Mesenchymal stem cell (in vitro differentiated cells and primary cell): ENCODE results near the gene ILKAP.
A peak's percentile ranks its signal among the peaks of the same experiment; 100 is the strongest.

ENCODE experiments used
- DNase-seq: peaks from one replicate; pipeline ENCODE4 v3.0.0-alpha.2; 2013
- H2AFZ ChIP-seq: one replicate; pipeline ENCODE4 v1.6.1; 2013; ENCODE audit warnings: low read depth, mild to moderate bottlenecking, control low read depth, inconsistent platforms, low read length, moderate library complexity
- H2AK5ac ChIP-seq: 2 replicates; pipeline ENCODE4 v1.6.1; 2013; ENCODE audit warnings: low read length, moderate library complexity, mild to moderate bottlenecking, inconsistent platforms; ENCODE audit not compliant: severe bottlenecking
- H2BK120ac ChIP-seq: one replicate; pipeline ENCODE4 v1.6.1; 2013; ENCODE audit warnings: low read depth, mild to moderate bottlenecking, inconsistent platforms, low read length, moderate library complexity
- H2BK12ac ChIP-seq, 2 experiments: one replicate each; pipeline ENCODE4 v1.6.1; 2013; ENCODE audit warnings: inconsistent platforms in 2 of 2, low read length in 2 of 2, mild to moderate bottlenecking in 2 of 2, moderate library complexity in 2 of 2, control low read depth in 1 of 2
- H2BK15ac ChIP-seq: one replicate; pipeline ENCODE4 v1.6.1; 2013; ENCODE audit warnings: mild to moderate bottlenecking, low read depth, inconsistent platforms; ENCODE audit not compliant: poor library complexity, severe bottlenecking
- H2BK5ac ChIP-seq: 2 replicates; pipeline ENCODE4 v1.6.1; 2013; ENCODE audit warnings: low read depth, mild to moderate bottlenecking, low read length, control low read depth, inconsistent platforms; ENCODE audit not compliant: poor library complexity, severe bottlenecking
- H3K14ac ChIP-seq, 2 experiments: one replicate each; pipeline ENCODE4 v1.6.1; 2013; ENCODE audit warnings: inconsistent platforms in 2 of 2, low read length in 2 of 2, control low read depth in 1 of 2, mild to moderate bottlenecking in 1 of 2, moderate library complexity in 1 of 2
- H3K18ac ChIP-seq, 2 experiments: one replicate each; pipeline ENCODE4 v1.6.1; 2013; ENCODE audit warnings: inconsistent platforms in 2 of 2, low read length in 2 of 2, control low read depth in 1 of 2, low read depth in 1 of 2, mild to moderate bottlenecking in 1 of 2
- H3K23ac ChIP-seq, 2 experiments: one replicate each; pipeline ENCODE4 v1.6.1; 2013; ENCODE audit warnings: inconsistent platforms in 2 of 2, low read length in 2 of 2, mild to moderate bottlenecking in 2 of 2, moderate library complexity in 2 of 2, control low read depth in 1 of 2
- H3K27ac ChIP-seq: 2 replicates; pipeline ENCODE4 v1.5.1; 2013; ENCODE audit warnings: mild to moderate bottlenecking, moderate library complexity, low read length, control low read depth, inconsistent platforms; ENCODE audit not compliant: poor library complexity, severe bottlenecking
- H3K27me3 ChIP-seq, 2 experiments: 2 replicates each; pipeline versions ENCODE4 v1.6.1 to v1.7.0; 2013; ENCODE audit warnings: low read length in 2 of 2, mild to moderate bottlenecking in 2 of 2, moderate library complexity in 2 of 2, control low read depth in 1 of 2, inconsistent platforms in 1 of 2; ENCODE audit not compliant: control insufficient read depth in 1 of 2, insufficient read depth in 1 of 2
- H3K36me3 ChIP-seq, 2 experiments: 2 replicates each; pipeline versions ENCODE4 v1.6.1 to v1.7.0; 2013; ENCODE audit warnings: low read length in 2 of 2, control low read depth in 1 of 2, inconsistent platforms in 1 of 2, low read depth in 1 of 2, mild to moderate bottlenecking in 1 of 2; ENCODE audit not compliant: insufficient read depth in 2 of 2, control insufficient read depth in 1 of 2
- H3K4ac ChIP-seq, 2 experiments: one replicate each; pipeline ENCODE4 v1.6.1; 2013; ENCODE audit warnings: inconsistent platforms in 2 of 2, low read length in 2 of 2, mild to moderate bottlenecking in 2 of 2, moderate library complexity in 2 of 2, control low read depth in 1 of 2, low read depth in 1 of 2
- H3K4me1 ChIP-seq: 2 replicates; pipeline ENCODE4 v1.6.1; 2013; ENCODE audit warnings: low read depth, low read length, control low read depth; ENCODE audit not compliant: control insufficient read depth, insufficient read depth
- H3K4me2 ChIP-seq: 2 replicates; pipeline ENCODE4 v1.6.1; 2013; ENCODE audit warnings: low read length, mild to moderate bottlenecking, inconsistent platforms; ENCODE audit not compliant: poor library complexity, severe bottlenecking
- H3K4me3 ChIP-seq, 2 experiments: 2 replicates each; pipeline versions ENCODE4 v1.5.1 to v1.7.0; 2013; ENCODE audit warnings: low read length in 2 of 2, mild to moderate bottlenecking in 2 of 2, control low read depth in 1 of 2, low read depth in 1 of 2; ENCODE audit not compliant: insufficient read depth in 1 of 2
- H3K79me1 ChIP-seq: replicated peaks from 2 replicates; pipeline ENCODE4 v1.6.1; 2013; ENCODE audit warnings: mild to moderate bottlenecking, control low read depth, low read length, inconsistent platforms; ENCODE audit not compliant: poor library complexity, severe bottlenecking
- H3K9ac ChIP-seq: 2 replicates; pipeline ENCODE4 v1.7.0; 2013; ENCODE audit warnings: mild to moderate bottlenecking, low read length, moderate library complexity
- H3K9me3 ChIP-seq: 2 replicates; pipeline ENCODE4 v1.7.0; 2013; ENCODE audit warnings: mild to moderate bottlenecking, low read length; ENCODE audit not compliant: control insufficient read depth
- H4K8ac ChIP-seq: one replicate; pipeline ENCODE4 v1.6.1; 2013; ENCODE audit warnings: inconsistent platforms, mild to moderate bottlenecking, low read length, moderate library complexity
- H4K91ac ChIP-seq: one replicate; pipeline ENCODE4 v1.6.1; 2013; ENCODE audit warnings: mild to moderate bottlenecking, low read length, inconsistent platforms
- WGBS: methylation state at CpG from one replicate; pipeline ENCODE4 v1.1.7; 2013; ENCODE audit warnings: mixed read lengths; 5-methylcytosine and 5-hydroxymethylcytosine counted together

Gene ILKAP

GRCh38 chr2:238169708-238170251 is 33.7 kb downstream of the ILKAP start:
- no peak overlapping the region for H2BK12ac ChIP-seq
- peak overlapping the region; percentile 7 to 87 for H3K18ac ChIP-seq
- H2AFZ ChIP-seq = no peak overlapping the region
- no peak overlapping the region for H3K4me2 ChIP-seq
- peak overlapping the region in 1 of 2 experiments; percentile 91 for H3K4ac ChIP-seq
- no peak overlapping the region for H2AK5ac ChIP-seq
- H2BK120ac ChIP-seq = peak overlapping the region; percentile 11
- H4K91ac ChIP-seq = peak overlapping the region; percentile 93
- peak; percentile 99 for DNase-seq
- WGBS = 36% methylated on average over 5 of the region's 5 CpGs
- H3K4me3 ChIP-seq = peak overlapping the region in 1 of 2 experiments; percentile 66
- H3K9me3 ChIP-seq = no peaks in the 10 kb centered on the region
- H3K36me3 ChIP-seq = peaks cover 59 to 69% of the 10 kb centered on the region in 2 experiments
- no peak overlapping the region for H2BK5ac ChIP-seq
- H4K8ac ChIP-seq = peak overlapping the region; percentile 90
- H3K4me1 ChIP-seq = peaks cover 46% of the 10 kb centered on the region
- peak overlapping the region; percentile 89 for H3K9ac ChIP-seq
- no peak overlapping the region for H3K23ac ChIP-seq
- H3K79me1 ChIP-seq = peaks cover 20% of the 10 kb centered on the region
- peak overlapping the region; percentile 77 for H3K27ac ChIP-seq
- no peak overlapping the region for H3K14ac ChIP-seq
- no peaks in the 10 kb centered on the region for H3K27me3 ChIP-seq
- peak overlapping the region; percentile 12 for H2BK15ac ChIP-seq

- Histone ChIP-seq H2BK12ac (peak overlapping the region; percentile 6 to 49), H2AFZ (no peak overlapping the region), H3K4ac (peak overlapping the region in 1 of 2 experiments; percentile 40), H3K27me3 (no peaks in the 10 kb centered on the region), H2AK5ac (peak overlapping the region; percentile 59), H3K14ac (no peak overlapping the region), H4K8ac (peak overlapping the region; percentile 2), H3K4me3 (peak overlapping the region in 1 of 2 experiments; percentile 66), H2BK15ac (no peak overlapping the region), H4K91ac (peak overlapping the region; percentile 1), H3K36me3 (peaks cover 53 to 62% of the 10 kb centered on the region in 2 experiments), H3K79me1 (peaks cover 15% of the 10 kb centered on the region), H3K18ac (peak overlapping the region; percentile 71 to 82), H3K4me2 (no peak overlapping the region), H2BK120ac (no peak overlapping the region), H3K4me1 (peaks cover 45% of the 10 kb centered on the region), H3K23ac (no peak overlapping the region), H3K9me3 (no peaks in the 10 kb centered on the region), H2BK5ac (no peak overlapping the region), H3K27ac (peak overlapping the region; percentile 74), H3K9ac (peak overlapping the region; percentile 89)
- 39% methylated on average over 4 of the region's 6 CpGs for WGBS
- DNase-seq = peak; percentile 93
These were observed 34.3 kb downstream of the ILKAP start for GRCh38 chr2:238169048-238169707.

- Histone ChIP-seq H2BK12ac (peak overlapping the region; percentile 67 to 73), H2AFZ (no peak overlapping the region), H4K91ac (peak overlapping the region; percentile 63), H3K79me1 (peaks cover 14% of the 10 kb centered on the region), H3K36me3 (peaks cover 46 to 56% of the 10 kb centered on the region in 2 experiments), H3K14ac (no peak overlapping the region), H3K9me3 (no peaks in the 10 kb centered on the region), H2BK15ac (peak overlapping the region; percentile 12), H3K27ac (peak overlapping the region; percentile 74), H3K27me3 (no peaks in the 10 kb centered on the region), H3K4me2 (no peak overlapping the region), H3K9ac (peak overlapping the region; percentile 89), H3K18ac (peak overlapping the region; percentile 58 to 71), H4K8ac (peak overlapping the region; percentile 79), H2AK5ac (peak overlapping the region; percentile 62), H3K4me1 (peaks cover 52% of the 10 kb centered on the region), H2BK5ac (no peak overlapping the region), H3K4me3 (peak overlapping the region in 1 of 2 experiments; percentile 52), H3K4ac (no peak overlapping the region), H3K23ac (no peak overlapping the region), H2BK120ac (no peak overlapping the region)
- WGBS = 96% methylated on average over 11 of the region's 13 CpGs
- no peak for DNase-seq
These were observed 35.1 kb downstream of the ILKAP start for GRCh38 chr2:238168196-238169047.

- Histone ChIP-seq H2AK5ac (peak overlapping the region; percentile 62), H3K4me3 (no peak overlapping the region), H2BK5ac (no peak overlapping the region), H3K9ac (peak overlapping the region; percentile 89), H3K27me3 (peaks cover 0 to 6% of the 10 kb centered on the region in 2 experiments), H3K79me1 (peaks cover 9% of the 10 kb centered on the region), H3K14ac (no peak overlapping the region), H4K8ac (no peak overlapping the region), H3K18ac (peak overlapping the region in 1 of 2 experiments; percentile 58), H3K4ac (no peak overlapping the region), H3K4me1 (peaks cover 58% of the 10 kb centered on the region), H2BK120ac (no peak overlapping the region), H4K91ac (peak overlapping the region; percentile 63), H3K4me2 (no peak overlapping the region), H2AFZ (no peak overlapping the region), H3K27ac (peak overlapping the region; percentile 55), H2BK12ac (peak overlapping the region in 1 of 2 experiments; percentile 59), H3K36me3 (peaks cover 39 to 50% of the 10 kb centered on the region in 2 experiments), H3K23ac (no peak overlapping the region), H2BK15ac (peak overlapping the region; percentile 12), H3K9me3 (no peaks in the 10 kb centered on the region)
- 91% methylated on average over 8 of the region's 8 CpGs for WGBS
- no peak for DNase-seq
These were observed 35.7 kb downstream of the ILKAP start for GRCh38 chr2:238167761-238168160.
